ENCODE measurements around the gene AOAH. TPM values are rescaled to one million over a fixed set of nuclear protein-coding genes. Genes with fewer than 3 reads are reported as not detected.
"Not testable (repeated sequence)": the region's sequence is repeated elsewhere in the genome, so short reads cannot be mapped to it uniquely, and the experiment has no call there.

The AOAH gene
- total RNA-seq, 4 donors from 2014 or later: 0.69 to 3.2 (median 2.2) TPM

DNA sequence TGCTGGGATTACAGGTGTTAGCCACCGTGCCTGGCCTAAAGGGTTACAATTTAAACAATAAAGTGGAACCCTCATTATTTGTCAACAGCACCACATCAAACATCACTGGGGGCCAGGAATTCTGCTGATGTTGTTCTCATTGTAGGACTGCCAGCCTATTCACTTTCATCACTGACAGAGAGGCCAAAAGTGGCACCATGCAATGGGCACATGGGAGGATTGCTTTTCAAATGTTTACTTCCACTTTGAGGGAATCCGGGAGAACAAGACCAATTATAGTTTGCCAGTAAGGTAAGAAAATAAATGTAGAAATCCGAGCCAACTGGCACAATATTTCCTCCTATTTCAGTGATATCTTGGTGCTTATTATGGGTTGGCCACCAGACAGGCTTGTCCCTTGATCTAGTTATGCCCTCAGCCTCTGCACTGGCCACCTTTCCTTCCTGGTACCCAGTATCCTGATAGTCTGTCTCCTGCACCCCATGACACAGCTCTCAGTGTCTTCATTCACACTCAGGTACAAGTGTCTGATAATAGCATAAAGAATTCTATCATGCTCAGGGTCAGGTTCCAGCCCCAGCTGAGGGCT is 252.1 kb downstream of the AOAH start:
- TF ChIP-seq, protein P1, sequence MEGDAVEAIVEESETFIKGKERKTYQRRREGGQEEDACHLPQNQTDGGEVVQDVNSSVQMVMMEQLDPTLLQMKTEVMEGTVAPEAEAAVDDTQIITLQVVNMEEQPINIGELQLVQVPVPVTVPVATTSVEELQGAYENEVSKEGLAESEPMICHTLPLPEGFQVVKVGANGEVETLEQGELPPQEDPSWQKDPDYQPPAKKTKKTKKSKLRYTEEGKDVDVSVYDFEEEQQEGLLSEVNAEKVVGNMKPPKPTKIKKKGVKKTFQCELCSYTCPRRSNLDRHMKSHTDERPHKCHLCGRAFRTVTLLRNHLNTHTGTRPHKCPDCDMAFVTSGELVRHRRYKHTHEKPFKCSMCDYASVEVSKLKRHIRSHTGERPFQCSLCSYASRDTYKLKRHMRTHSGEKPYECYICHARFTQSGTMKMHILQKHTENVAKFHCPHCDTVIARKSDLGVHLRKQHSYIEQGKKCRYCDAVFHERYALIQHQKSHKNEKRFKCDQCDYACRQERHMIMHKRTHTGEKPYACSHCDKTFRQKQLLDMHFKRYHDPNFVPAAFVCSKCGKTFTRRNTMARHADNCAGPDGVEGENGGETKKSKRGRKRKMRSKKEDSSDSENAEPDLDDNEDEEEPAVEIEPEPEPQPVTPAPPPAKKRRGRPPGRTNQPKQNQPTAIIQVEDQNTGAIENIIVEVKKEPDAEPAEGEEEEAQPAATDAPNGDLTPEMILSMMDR (IDR thresholded peaks at IDR 0.05): no peak
- TF ChIP-seq POLR2A (IDR thresholded peaks at IDR 0.05): no peak
- intact Hi-C loops (cut with DNase I; ENCODE audit: low total_unique reads): no loop called here
- no peak for DNase-seq (ENCODE audit: low spot score in 2 of 2)
- H3K4me3 ChIP-seq (ENCODE audit: low read depth, poor library complexity, severe bottlenecking): no peak overlapping the region
- 80 to 87% methylated on average over 3 of the region's 3 CpGs for WGBS, 2 donors

DNA sequence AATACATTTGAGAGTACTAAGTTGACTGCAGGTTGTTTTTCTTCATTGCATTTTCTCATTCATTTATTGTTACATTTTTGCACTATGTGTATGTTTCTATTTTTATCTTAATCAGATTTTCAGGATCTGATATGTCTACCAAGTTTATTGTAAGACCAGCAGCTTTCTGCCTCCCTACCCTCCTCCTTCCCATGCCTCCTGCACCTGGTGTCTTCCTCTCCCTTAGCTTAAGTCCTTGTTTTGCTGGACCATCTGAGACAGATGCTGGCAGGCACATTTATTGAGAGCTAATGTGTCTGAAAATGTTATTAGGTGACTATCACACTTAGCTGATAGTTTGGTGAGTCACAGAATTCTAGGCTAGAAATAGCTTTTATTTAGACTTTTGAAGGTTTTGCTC is 255.1 kb downstream of the AOAH start:
- intact Hi-C loops (cut with DNase I; ENCODE audit: low total_unique reads): no loop called here
- no peak overlapping the region for H3K4me3 ChIP-seq (ENCODE audit: low read depth, poor library complexity, severe bottlenecking)
- DNase-seq (ENCODE audit: low spot score in 2 of 2): no peak
- TF ChIP-seq POLR2A (IDR thresholded peaks at IDR 0.05): no peak
- TF ChIP-seq, protein P1 (IDR thresholded peaks at IDR 0.05): no peak

DNA sequence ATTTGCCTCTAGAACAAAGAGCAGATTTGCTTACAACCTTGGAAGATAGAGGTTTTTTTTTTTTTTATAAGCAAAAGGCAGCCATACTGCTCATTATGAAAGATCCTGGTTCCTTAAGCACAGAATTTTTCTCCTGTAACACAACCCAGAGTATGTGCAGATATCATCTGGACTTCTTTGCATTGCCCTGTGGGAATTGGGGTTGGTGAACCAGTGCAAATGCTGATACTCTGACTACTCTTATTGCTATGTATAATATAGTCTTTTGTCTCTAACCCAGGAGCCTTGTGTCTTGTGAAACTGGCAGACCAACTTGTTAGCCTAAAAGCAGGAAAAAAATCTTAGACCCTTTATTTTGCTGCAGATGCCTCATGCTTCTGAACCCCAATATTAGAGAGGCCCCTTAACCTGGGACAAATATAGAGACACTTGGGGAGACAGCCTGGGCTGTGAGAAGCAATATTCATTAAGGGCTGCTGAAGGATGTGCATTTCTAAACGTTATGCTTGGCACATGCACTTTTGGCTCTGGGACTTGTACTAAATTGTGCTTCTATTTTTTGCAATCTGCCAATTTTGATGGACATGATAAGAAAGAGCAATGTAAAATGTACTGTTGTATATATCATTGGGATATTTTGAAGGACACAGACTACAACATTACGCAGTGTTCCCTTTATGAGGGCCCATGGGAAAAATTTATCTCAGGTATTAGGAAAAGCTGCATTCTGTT is 255.8 kb downstream of the AOAH start:
- no peak overlapping the region for H3K4me3 ChIP-seq (ENCODE audit: low read depth, poor library complexity, severe bottlenecking)
- intact Hi-C loops (cut with DNase I; ENCODE audit: low total_unique reads): no loop called here
- 23 to 47% methylated on average over 2 of the region's 2 CpGs for WGBS, 2 donors

DNA sequence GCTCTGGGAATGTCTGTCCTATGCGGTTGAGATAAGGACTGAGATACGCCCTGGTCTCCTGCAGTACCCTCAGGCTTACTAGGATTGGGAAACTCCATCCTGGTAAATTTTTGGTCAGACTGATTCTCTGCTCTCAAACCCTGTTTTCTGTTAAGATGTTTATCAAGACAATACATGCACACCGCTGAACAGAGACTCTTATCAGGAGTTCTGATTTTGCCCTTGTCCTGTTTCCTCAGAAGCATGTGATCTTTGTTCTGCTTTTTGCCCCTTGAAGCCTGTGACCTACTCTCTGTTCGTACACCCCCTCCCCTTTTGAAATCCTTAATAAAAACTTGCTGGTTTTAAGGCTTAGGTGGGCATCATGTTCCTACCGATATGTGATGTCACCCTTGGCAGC is 258.3 kb downstream of the AOAH start:
- intact Hi-C loops (cut with DNase I; ENCODE audit: low total_unique reads); DNase-seq (ENCODE audit: low spot score in 2 of 2); H3K4me3 ChIP-seq (ENCODE audit: low read depth, poor library complexity, severe bottlenecking): not testable (repeated sequence)
- WGBS, 2 donors: 80 to 83% methylated on average over 5 of the region's 5 CpGs

More for the DNA sequence above, 255.8 kb downstream of the AOAH start:
- no peak for DNase-seq (ENCODE audit: low spot score in 2 of 2)
- TF ChIP-seq, protein P1 (IDR thresholded peaks at IDR 0.05): no peak
- no peak for TF ChIP-seq POLR2A (IDR thresholded peaks at IDR 0.05)

DNA sequence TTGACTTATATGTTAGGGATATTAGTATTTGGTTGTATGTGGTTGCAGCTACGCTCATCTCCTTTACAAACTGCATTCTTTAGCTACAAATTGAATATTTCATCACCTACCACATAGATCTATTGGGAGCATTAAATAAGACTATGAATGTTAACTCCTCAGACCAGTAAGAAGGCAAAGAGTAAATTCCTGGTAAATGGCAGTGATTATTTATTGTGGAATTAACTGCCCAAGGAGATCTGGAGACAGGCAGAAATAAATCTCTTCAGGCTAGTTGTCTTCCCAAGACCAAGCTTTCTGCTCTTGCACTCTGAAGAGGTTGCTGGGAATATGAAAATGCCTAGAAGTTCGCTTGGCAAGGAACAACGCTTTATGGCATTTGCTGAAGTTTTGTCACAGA is 260.0 kb downstream of the AOAH start:
- WGBS, 2 donors: 74 to 78% methylated on average over 3 of the region's 3 CpGs
- TF ChIP-seq, protein P1 (IDR thresholded peaks at IDR 0.05): no peak
- TF ChIP-seq POLR2A (IDR thresholded peaks at IDR 0.05): no peak
- no peak overlapping the region for H3K4me3 ChIP-seq (ENCODE audit: low read depth, poor library complexity, severe bottlenecking)
- DNase-seq (ENCODE audit: low spot score in 2 of 2): no peak
- intact Hi-C loops (cut with DNase I; ENCODE audit: low total_unique reads): no loop called here
